ENCODE results near the gene TMEM185A.
"Not testable (repeated sequence)": the region's sequence is repeated elsewhere in the genome, so short reads cannot be mapped to it uniquely, and the experiment has no call there.

TMEM185A gene

GRCh38 chrX:149598603-149599002, 33.0 kb downstream of the TMEM185A start:
- not testable (repeated sequence) for H3K4me3 Mint-ChIP-seq; H3K36me3 Mint-ChIP-seq; H3K4me1 Mint-ChIP-seq; H3K9me3 Mint-ChIP-seq; DNase-seq (ENCODE audit: low spot score in 2 of 2); ATAC-seq (ENCODE audit: low read depth); H3K27me3 Mint-ChIP-seq; H3K27ac Mint-ChIP-seq

- not testable (repeated sequence) for H3K27ac Mint-ChIP-seq; H3K36me3 Mint-ChIP-seq; H3K9me3 Mint-ChIP-seq; ATAC-seq (ENCODE audit: low read depth); DNase-seq (ENCODE audit: low spot score in 2 of 2); H3K4me1 Mint-ChIP-seq; H3K27me3 Mint-ChIP-seq; H3K4me3 Mint-ChIP-seq
Measured at GRCh38 chrX:149595943-149596342, 35.6 kb downstream of the TMEM185A start.

GRCh38 chrX:149595214-149595613, 36.4 kb downstream of the TMEM185A start, which contains the start of gene HSFX2:
TSS of gene HSFX2 (minus strand) at chrX:149595314. CDS start at chrX:149594700, 614 bp downstream.
- ATAC-seq (ENCODE audit: low read depth); H3K4me3 Mint-ChIP-seq; DNase-seq (ENCODE audit: low spot score in 2 of 2); H3K9me3 Mint-ChIP-seq; H3K27me3 Mint-ChIP-seq; H3K27ac Mint-ChIP-seq; H3K4me1 Mint-ChIP-seq; H3K36me3 Mint-ChIP-seq: not testable (repeated sequence)

GRCh38 chrX:149590993-149591392, 40.6 kb downstream of the TMEM185A start:
- DNase-seq (ENCODE audit: low spot score in 2 of 2); H3K4me3 Mint-ChIP-seq; H3K9me3 Mint-ChIP-seq; H3K36me3 Mint-ChIP-seq; ATAC-seq (ENCODE audit: low read depth); H3K27ac Mint-ChIP-seq; H3K27me3 Mint-ChIP-seq; H3K4me1 Mint-ChIP-seq: not testable (repeated sequence)

GRCh38 chrX:149587359-149587758, 44.2 kb downstream of the TMEM185A start, which contains the start of gene MAGEA9B:
TSS of gene MAGEA9B (minus strand) at chrX:149587459. CDS start at chrX:149583179, 4,280 bp downstream.
- H3K9me3 Mint-ChIP-seq; H3K4me3 Mint-ChIP-seq; ATAC-seq (ENCODE audit: low read depth); H3K4me1 Mint-ChIP-seq; H3K36me3 Mint-ChIP-seq; H3K27me3 Mint-ChIP-seq; DNase-seq (ENCODE audit: low spot score in 2 of 2); H3K27ac Mint-ChIP-seq: not testable (repeated sequence)

GRCh38 chrX:149585631-149586030, 46.0 kb downstream of the TMEM185A start:
- H3K4me1 Mint-ChIP-seq; H3K36me3 Mint-ChIP-seq; ATAC-seq (ENCODE audit: low read depth); H3K27me3 Mint-ChIP-seq; H3K9me3 Mint-ChIP-seq; H3K4me3 Mint-ChIP-seq; DNase-seq (ENCODE audit: low spot score in 2 of 2); H3K27ac Mint-ChIP-seq: not testable (repeated sequence)

GRCh38 chrX:149573456-149573855, 58.1 kb downstream of the TMEM185A start:
- H3K4me3 Mint-ChIP-seq; H3K36me3 Mint-ChIP-seq; H3K4me1 Mint-ChIP-seq; ATAC-seq (ENCODE audit: low read depth); DNase-seq (ENCODE audit: low spot score in 2 of 2); H3K27me3 Mint-ChIP-seq; H3K27ac Mint-ChIP-seq; H3K9me3 Mint-ChIP-seq: not testable (repeated sequence)

GRCh38 chrX:149572743-149573142, 58.8 kb downstream of the TMEM185A start:
- Mint-ChIP-seq H3K9me3 (no peaks in the 10 kb centered on the region), H3K27ac (no peak overlapping the region), H3K4me3 (no peak overlapping the region), H3K36me3 (no peaks in the 10 kb centered on the region), H3K27me3 (peaks cover 3% of the 10 kb centered on the region), H3K4me1 (no peaks in the 10 kb centered on the region)
- no peak for ATAC-seq (ENCODE audit: low read depth)
- DNase-seq (ENCODE audit: low spot score in 2 of 2) = no peak

- Mint-ChIP-seq H3K36me3 (no peaks in the 10 kb centered on the region), H3K4me3 (no peak overlapping the region), H3K9me3 (no peaks in the 10 kb centered on the region), H3K27ac (no peak overlapping the region), H3K4me1 (no peaks in the 10 kb centered on the region), H3K27me3 (peaks cover 3% of the 10 kb centered on the region)
- ATAC-seq (ENCODE audit: low read depth) = no peak
- DNase-seq (ENCODE audit: low spot score in 2 of 2) = no peak
Measured at GRCh38 chrX:149571770-149572169, 59.8 kb downstream of the TMEM185A start.

- ATAC-seq (ENCODE audit: low read depth) = no peak
- Mint-ChIP-seq H3K27ac (no peak overlapping the region), H3K4me3 (no peak overlapping the region), H3K9me3 (no peaks in the 10 kb centered on the region), H3K4me1 (no peaks in the 10 kb centered on the region), H3K27me3 (peaks cover 3% of the 10 kb centered on the region), H3K36me3 (no peaks in the 10 kb centered on the region)
- DNase-seq (ENCODE audit: low spot score in 2 of 2) = no peak
Measured at GRCh38 chrX:149570668-149571067, 60.9 kb downstream of the TMEM185A start.

GRCh38 chrX:149569770-149570169, 61.8 kb downstream of the TMEM185A start:
- no peak overlapping the region for H3K4me3 Mint-ChIP-seq
- DNase-seq (ENCODE audit: low spot score in 2 of 2) (no peak), ATAC-seq (ENCODE audit: low read depth) (no peak)
- H3K27ac Mint-ChIP-seq = no peak overlapping the region
- H3K4me1 Mint-ChIP-seq = no peaks in the 10 kb centered on the region
- peaks cover 3% of the 10 kb centered on the region for H3K27me3 Mint-ChIP-seq
- H3K36me3 Mint-ChIP-seq = no peaks in the 10 kb centered on the region
- H3K9me3 Mint-ChIP-seq = no peaks in the 10 kb centered on the region

GRCh38 chrX:149568701-149569296, 62.8 kb downstream of the TMEM185A start:
- ATAC-seq (ENCODE audit: low read depth) = no peak
- H3K27me3 Mint-ChIP-seq = peaks cover 3% of the 10 kb centered on the region
- H3K9me3 Mint-ChIP-seq = no peaks in the 10 kb centered on the region
- no peak overlapping the region for H3K4me3 Mint-ChIP-seq
- no peaks in the 10 kb centered on the region for H3K4me1 Mint-ChIP-seq
- H3K27ac Mint-ChIP-seq = no peak overlapping the region
- no peaks in the 10 kb centered on the region for H3K36me3 Mint-ChIP-seq
- DNase-seq (ENCODE audit: low spot score in 2 of 2) = no peak

GRCh38 chrX:149567621-149568417, 63.8 kb downstream of the TMEM185A start:
- no peaks in the 10 kb centered on the region for H3K36me3 Mint-ChIP-seq
- H3K27ac Mint-ChIP-seq = no peak overlapping the region
- H3K9me3 Mint-ChIP-seq = no peaks in the 10 kb centered on the region
- H3K4me3 Mint-ChIP-seq = no peak overlapping the region
- H3K27me3 Mint-ChIP-seq = peaks cover 3% of the 10 kb centered on the region
- H3K4me1 Mint-ChIP-seq = no peaks in the 10 kb centered on the region
- DNase-seq (ENCODE audit: low spot score in 2 of 2) (no peak), ATAC-seq (ENCODE audit: low read depth) (no peak)

- H3K27me3 Mint-ChIP-seq = no peaks in the 10 kb centered on the region
- peak overlapping the region; percentile 15 for H3K27ac Mint-ChIP-seq
- no peaks in the 10 kb centered on the region for H3K4me1 Mint-ChIP-seq
- no peak overlapping the region for H3K4me3 Mint-ChIP-seq
- no peaks in the 10 kb centered on the region for H3K36me3 Mint-ChIP-seq
- ATAC-seq (ENCODE audit: low read depth) (no peak), DNase-seq (ENCODE audit: low spot score in 2 of 2) (no peak)
- no peaks in the 10 kb centered on the region for H3K9me3 Mint-ChIP-seq
Measured at GRCh38 chrX:149563359-149563758, 68.2 kb downstream of the TMEM185A start.

Measured in memory B cell (primary cell).